Nucleus accumbens (tissue), 56 donors: Measurements from ENCODE around the gene OS9.

Source experiments
- DNase-seq, 56 donors: peaks; one replicate each; lab custom pipeline; 2025; lab: John Stamatoyannopoulos, UW

OS9 gene

GRCh38 chr12:57750561-57751431 is 56.9 kb downstream of the OS9 start:
- DNase-seq = no peak

GRCh38 chr12:57751432-57751787 is 57.5 kb downstream of the OS9 start:
- DNase-seq = no peak

GRCh38 chr12:57751788-57752667 is 58.1 kb downstream of the OS9 start, which contains the start of gene CDK4:
CDK4 (minus strand) TSS chr12:57752310; CDS start chr12:57751717, 593 bp downstream.
- DNase-seq = peak; percentile 89 to 100 (median 100)

- no peak for DNase-seq
Observed at GRCh38 chr12:57752668-57753000, 58.7 kb downstream of the OS9 start.

GRCh38 chr12:57753756-57754337 is 59.9 kb downstream of the OS9 start:
- no peak for DNase-seq

GRCh38 chr12:57754411-57755193 is 60.7 kb downstream of the OS9 start, which contains the start of gene MARCHF9:
MARCHF9 (plus strand) TSS chr12:57755103; CDS start chr12:57755529, 426 bp downstream.
- peak in 50 of 56 donors; percentile 10 to 86 (median 57) for DNase-seq

- no peak for DNase-seq
Observed at GRCh38 chr12:57755194-57755453, 61.2 kb downstream of the OS9 start.

GRCh38 chr12:57755454-57756372 is 61.8 kb downstream of the OS9 start:
- DNase-seq = peak in 4 of 56 donors; percentile 14 to 58 (median 37)

- DNase-seq = peak in 4 of 56 donors; percentile 13 to 25 (median 16)
Observed at GRCh38 chr12:57756406-57757341, 62.7 kb downstream of the OS9 start.

GRCh38 chr12:57757771-57758170 is 63.8 kb downstream of the OS9 start:
- no peak for DNase-seq

- DNase-seq = no peak
Observed at GRCh38 chr12:57758552-57759359, 64.8 kb downstream of the OS9 start.

- peak in 8 of 56 donors; percentile 9 to 39 (median 23) for DNase-seq
Observed at GRCh38 chr12:57759360-57759980, 65.5 kb downstream of the OS9 start.

GRCh38 chr12:57760347-57760982 is 66.5 kb downstream of the OS9 start:
- DNase-seq = no peak

GRCh38 chr12:57761391-57761998 is 67.6 kb downstream of the OS9 start:
- DNase-seq = no peak

GRCh38 chr12:57762463-57762862 is 68.5 kb downstream of the OS9 start:
- no peak for DNase-seq
